ENCODE data around the gene TBX1.

DNA sequence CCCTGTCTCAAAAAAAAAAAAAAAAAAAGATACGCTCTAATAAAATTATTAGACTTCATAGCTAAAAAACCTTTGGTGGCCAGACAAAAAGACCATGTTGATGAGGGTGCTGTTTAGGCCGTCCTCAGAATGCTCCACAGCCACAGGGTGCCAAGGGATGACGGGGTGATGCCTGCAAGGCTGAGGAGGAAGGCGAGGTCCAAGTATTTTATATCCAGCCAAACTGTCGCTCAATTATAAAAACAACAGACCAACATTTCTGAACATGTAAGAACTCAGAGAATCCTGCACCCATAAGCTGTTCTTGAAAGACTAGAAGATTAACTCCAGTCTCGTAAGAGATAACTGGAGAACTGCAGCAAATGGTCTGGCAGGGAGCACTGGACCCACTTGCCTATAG lies 29.2 kb downstream of the TBX1 start:
- no peak for TF ChIP-seq TAF1 (IDR thresholded peaks at IDR 0.05; ENCODE audit: low read depth)
- TF ChIP-seq EP300 (conservative IDR thresholded peaks at IDR 0.05; ENCODE audit: poor library complexity, severe bottlenecking), result no peak
- no peak for TF ChIP-seq POLR2AphosphoS5 (IDR thresholded peaks at IDR 0.05)
- TF ChIP-seq, protein P1, sequence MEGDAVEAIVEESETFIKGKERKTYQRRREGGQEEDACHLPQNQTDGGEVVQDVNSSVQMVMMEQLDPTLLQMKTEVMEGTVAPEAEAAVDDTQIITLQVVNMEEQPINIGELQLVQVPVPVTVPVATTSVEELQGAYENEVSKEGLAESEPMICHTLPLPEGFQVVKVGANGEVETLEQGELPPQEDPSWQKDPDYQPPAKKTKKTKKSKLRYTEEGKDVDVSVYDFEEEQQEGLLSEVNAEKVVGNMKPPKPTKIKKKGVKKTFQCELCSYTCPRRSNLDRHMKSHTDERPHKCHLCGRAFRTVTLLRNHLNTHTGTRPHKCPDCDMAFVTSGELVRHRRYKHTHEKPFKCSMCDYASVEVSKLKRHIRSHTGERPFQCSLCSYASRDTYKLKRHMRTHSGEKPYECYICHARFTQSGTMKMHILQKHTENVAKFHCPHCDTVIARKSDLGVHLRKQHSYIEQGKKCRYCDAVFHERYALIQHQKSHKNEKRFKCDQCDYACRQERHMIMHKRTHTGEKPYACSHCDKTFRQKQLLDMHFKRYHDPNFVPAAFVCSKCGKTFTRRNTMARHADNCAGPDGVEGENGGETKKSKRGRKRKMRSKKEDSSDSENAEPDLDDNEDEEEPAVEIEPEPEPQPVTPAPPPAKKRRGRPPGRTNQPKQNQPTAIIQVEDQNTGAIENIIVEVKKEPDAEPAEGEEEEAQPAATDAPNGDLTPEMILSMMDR (IDR thresholded peaks at IDR 0.05; ENCODE audit: poor library complexity, severe bottlenecking), result no peak
- no peak for TF ChIP-seq RAD21 (conservative IDR thresholded peaks at IDR 0.05)
- no peak for TF ChIP-seq SMC3 (conservative IDR thresholded peaks at IDR 0.05; ENCODE audit: poor library complexity)
- no peak for TF ChIP-seq EZH2 (IDR thresholded peaks at IDR 0.05; ENCODE audit: borderline replicate concordance, insufficient read depth, low read length, poor library complexity, severe bottlenecking)
- TF ChIP-seq, protein P2, sequence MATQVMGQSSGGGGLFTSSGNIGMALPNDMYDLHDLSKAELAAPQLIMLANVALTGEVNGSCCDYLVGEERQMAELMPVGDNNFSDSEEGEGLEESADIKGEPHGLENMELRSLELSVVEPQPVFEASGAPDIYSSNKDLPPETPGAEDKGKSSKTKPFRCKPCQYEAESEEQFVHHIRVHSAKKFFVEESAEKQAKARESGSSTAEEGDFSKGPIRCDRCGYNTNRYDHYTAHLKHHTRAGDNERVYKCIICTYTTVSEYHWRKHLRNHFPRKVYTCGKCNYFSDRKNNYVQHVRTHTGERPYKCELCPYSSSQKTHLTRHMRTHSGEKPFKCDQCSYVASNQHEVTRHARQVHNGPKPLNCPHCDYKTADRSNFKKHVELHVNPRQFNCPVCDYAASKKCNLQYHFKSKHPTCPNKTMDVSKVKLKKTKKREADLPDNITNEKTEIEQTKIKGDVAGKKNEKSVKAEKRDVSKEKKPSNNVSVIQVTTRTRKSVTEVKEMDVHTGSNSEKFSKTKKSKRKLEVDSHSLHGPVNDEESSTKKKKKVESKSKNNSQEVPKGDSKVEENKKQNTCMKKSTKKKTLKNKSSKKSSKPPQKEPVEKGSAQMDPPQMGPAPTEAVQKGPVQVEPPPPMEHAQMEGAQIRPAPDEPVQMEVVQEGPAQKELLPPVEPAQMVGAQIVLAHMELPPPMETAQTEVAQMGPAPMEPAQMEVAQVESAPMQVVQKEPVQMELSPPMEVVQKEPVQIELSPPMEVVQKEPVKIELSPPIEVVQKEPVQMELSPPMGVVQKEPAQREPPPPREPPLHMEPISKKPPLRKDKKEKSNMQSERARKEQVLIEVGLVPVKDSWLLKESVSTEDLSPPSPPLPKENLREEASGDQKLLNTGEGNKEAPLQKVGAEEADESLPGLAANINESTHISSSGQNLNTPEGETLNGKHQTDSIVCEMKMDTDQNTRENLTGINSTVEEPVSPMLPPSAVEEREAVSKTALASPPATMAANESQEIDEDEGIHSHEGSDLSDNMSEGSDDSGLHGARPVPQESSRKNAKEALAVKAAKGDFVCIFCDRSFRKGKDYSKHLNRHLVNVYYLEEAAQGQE (IDR thresholded peaks at IDR 0.05; ENCODE audit: borderline replicate concordance), result no peak
- no peak for TF ChIP-seq MXI1 (conservative IDR thresholded peaks at IDR 0.05; ENCODE audit: poor library complexity, severe bottlenecking)

Data from neural cell (in vitro differentiated cells).